COLO829 (cell line): Measurements from ENCODE around the gene TENM3.

Source experiments
- DNase-seq: peaks from one replicate; pipeline ENCODE4 v3.0.0; 2012; ENCODE audit warnings: low spot score

TENM3 gene

GRCh38 chr4:182521011-182521410 lies 277.8 kb downstream of the TENM3 start:
- DNase-seq, result no peak

GRCh38 chr4:182528819-182529218 lies 285.6 kb downstream of the TENM3 start:
- DNase-seq, result no peak

GRCh38 chr4:182530451-182530850 lies 287.2 kb downstream of the TENM3 start:
- no peak for DNase-seq

GRCh38 chr4:182531555-182532162 lies 288.5 kb downstream of the TENM3 start:
- no peak for DNase-seq

- DNase-seq, result no peak
Observed at GRCh38 chr4:182532441-182532840, 289.2 kb downstream of the TENM3 start.

- no peak for DNase-seq
Observed at GRCh38 chr4:182533964-182534363, 290.8 kb downstream of the TENM3 start.

GRCh38 chr4:182536221-182536811 lies 293.1 kb downstream of the TENM3 start:
- DNase-seq, result no peak

- no peak for DNase-seq
Observed at GRCh38 chr4:182537031-182537795, 294.0 kb downstream of the TENM3 start.

GRCh38 chr4:182538031-182538430 lies 294.8 kb downstream of the TENM3 start:
- DNase-seq, result no peak

GRCh38 chr4:182540496-182540895 lies 297.3 kb downstream of the TENM3 start:
- DNase-seq, result no peak

GRCh38 chr4:182547435-182547834 lies 304.2 kb downstream of the TENM3 start:
- no peak for DNase-seq

- no peak for DNase-seq
Observed at GRCh38 chr4:182548156-182548555, 305.0 kb downstream of the TENM3 start.

- DNase-seq, result no peak
Observed at GRCh38 chr4:182549356-182549755, 306.2 kb downstream of the TENM3 start.

GRCh38 chr4:182552948-182553347 lies 309.7 kb downstream of the TENM3 start:
- no peak for DNase-seq

GRCh38 chr4:182553653-182554052 lies 310.5 kb downstream of the TENM3 start:
- DNase-seq, result no peak

GRCh38 chr4:182554736-182555135 lies 311.5 kb downstream of the TENM3 start:
- no peak for DNase-seq

- no peak for DNase-seq
Observed at GRCh38 chr4:182555997-182556418, 312.8 kb downstream of the TENM3 start.

- no peak for DNase-seq
Observed at GRCh38 chr4:182556580-182556979, 313.4 kb downstream of the TENM3 start.

- peak; percentile 13 for DNase-seq
Observed at GRCh38 chr4:182560358-182560757, 317.2 kb downstream of the TENM3 start.

- no peak for DNase-seq
Observed at GRCh38 chr4:182562350-182562749, 319.1 kb downstream of the TENM3 start.

- no peak for DNase-seq
Observed at GRCh38 chr4:182564724-182565369, 321.6 kb downstream of the TENM3 start.

- no peak for DNase-seq
Observed at GRCh38 chr4:182567119-182567518, 323.9 kb downstream of the TENM3 start.

- no peak for DNase-seq
Observed at GRCh38 chr4:182569561-182569960, 326.4 kb downstream of the TENM3 start.
